ENCODE results near the gene PSD2.

Gene PSD2

GRCh38 chr5:139855946-139856540 is 60.4 kb downstream of the PSD2 start:
- DNase-seq (ENCODE audit: low spot score), result no peak

GRCh38 chr5:139856714-139857113 is 61.1 kb downstream of the PSD2 start:
- no peak for DNase-seq (ENCODE audit: low spot score)

GRCh38 chr5:139859013-139859412 is 63.4 kb downstream of the PSD2 start:
- no peak for DNase-seq (ENCODE audit: low spot score)

GRCh38 chr5:139861021-139861888 is 65.6 kb downstream of the PSD2 start:
- no peak for DNase-seq (ENCODE audit: low spot score)

- no peak for DNase-seq (ENCODE audit: low spot score)
Observed at GRCh38 chr5:139861889-139862207, 66.2 kb downstream of the PSD2 start.

GRCh38 chr5:139862313-139862712 is 66.7 kb downstream of the PSD2 start:
- no peak for DNase-seq (ENCODE audit: low spot score)

- DNase-seq (ENCODE audit: low spot score), result no peak
Observed at GRCh38 chr5:139862803-139863202, 67.2 kb downstream of the PSD2 start.

GRCh38 chr5:139863361-139863760 is 67.8 kb downstream of the PSD2 start:
- DNase-seq (ENCODE audit: low spot score), result no peak

- DNase-seq (ENCODE audit: low spot score), result no peak
Observed at GRCh38 chr5:139863855-139864558, 68.4 kb downstream of the PSD2 start.

GRCh38 chr5:139864716-139865483 is 69.3 kb downstream of the PSD2 start:
- no peak for DNase-seq (ENCODE audit: low spot score)

GRCh38 chr5:139867109-139867508 is 71.5 kb downstream of the PSD2 start:
- no peak for DNase-seq (ENCODE audit: low spot score)

- DNase-seq (ENCODE audit: low spot score), result no peak
Observed at GRCh38 chr5:139867581-139867980, 72.0 kb downstream of the PSD2 start.

- no peak for DNase-seq (ENCODE audit: low spot score)
Observed at GRCh38 chr5:139869042-139869790, 73.6 kb downstream of the PSD2 start.

GRCh38 chr5:139870677-139871076 is 75.1 kb downstream of the PSD2 start:
- no peak for DNase-seq (ENCODE audit: low spot score)

- DNase-seq (ENCODE audit: low spot score), result no peak
Observed at GRCh38 chr5:139871614-139872013, 76.0 kb downstream of the PSD2 start.

- no peak for DNase-seq (ENCODE audit: low spot score)
Observed at GRCh38 chr5:139872052-139872766, 76.6 kb downstream of the PSD2 start.

GRCh38 chr5:139872851-139873794 is 77.5 kb downstream of the PSD2 start:
- no peak for DNase-seq (ENCODE audit: low spot score)

GRCh38 chr5:139875957-139876356 is 80.3 kb downstream of the PSD2 start:
- DNase-seq (ENCODE audit: low spot score), result no peak

GRCh38 chr5:139877129-139877597 is 81.6 kb downstream of the PSD2 start:
- no peak for DNase-seq (ENCODE audit: low spot score)

- DNase-seq (ENCODE audit: low spot score), result no peak
Observed at GRCh38 chr5:139878093-139878492, 82.5 kb downstream of the PSD2 start.

All from left forelimb (tissue), 1 donor.